ENCODE measurements around the gene HOXA1. TPM values are rescaled to one million over a fixed set of nuclear protein-coding genes. Genes with fewer than 3 reads are reported as not detected.

Gene HOXA1
- total RNA-seq, 1 experiment from 2014 or later = 1.4 TPM

DNA sequence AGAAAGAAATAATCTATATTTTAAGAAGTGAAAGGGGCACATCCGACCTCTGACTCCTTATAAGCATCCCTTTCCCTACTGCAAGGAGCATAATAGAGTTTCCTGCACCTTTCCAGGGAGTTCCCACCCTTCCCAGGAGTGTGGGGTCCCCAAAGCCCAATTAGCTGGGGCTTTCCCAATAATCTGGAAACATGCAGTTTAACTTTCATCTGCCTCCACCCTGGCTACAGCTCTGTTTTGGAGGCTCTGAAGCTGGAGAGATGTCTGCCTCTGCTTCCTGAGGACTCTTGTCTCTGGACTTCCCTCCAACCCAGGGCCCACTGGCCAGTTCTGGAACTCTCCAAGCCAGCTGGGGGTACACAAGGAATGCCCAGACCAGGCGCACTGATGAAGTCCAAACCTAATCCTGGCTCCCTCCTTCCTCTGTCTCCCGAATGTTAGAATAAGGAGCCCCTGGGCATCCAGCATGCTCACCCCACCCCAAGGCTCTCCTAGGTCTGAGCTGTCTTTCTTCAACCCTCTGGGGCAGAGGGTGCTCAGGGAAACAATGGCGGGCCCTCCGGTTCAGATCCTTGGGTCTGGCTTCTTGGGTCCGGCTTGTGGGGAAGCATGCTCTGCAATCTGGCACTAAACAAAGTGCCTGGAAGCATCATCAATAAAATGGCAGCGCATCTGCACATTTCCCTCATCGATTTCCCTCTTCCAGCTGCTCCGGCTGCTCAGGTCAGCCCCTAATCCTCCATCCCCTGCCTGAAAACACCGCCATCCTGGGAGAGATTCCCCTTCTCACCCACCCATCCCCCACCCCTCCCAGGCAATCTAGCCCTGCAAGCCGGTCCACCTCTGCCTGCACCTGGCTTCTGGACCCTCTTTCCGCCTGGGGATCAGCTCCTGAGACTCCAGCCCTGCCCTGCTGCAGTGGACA is 21.4 kb upstream of the HOXA1 start:
- ATAC-seq (no peak), DNase-seq (no peak)
- no peaks in the 10 kb centered on the region for H4K20me1 ChIP-seq (ENCODE audit: low read length)
- TF ChIP-seq, protein P1, sequence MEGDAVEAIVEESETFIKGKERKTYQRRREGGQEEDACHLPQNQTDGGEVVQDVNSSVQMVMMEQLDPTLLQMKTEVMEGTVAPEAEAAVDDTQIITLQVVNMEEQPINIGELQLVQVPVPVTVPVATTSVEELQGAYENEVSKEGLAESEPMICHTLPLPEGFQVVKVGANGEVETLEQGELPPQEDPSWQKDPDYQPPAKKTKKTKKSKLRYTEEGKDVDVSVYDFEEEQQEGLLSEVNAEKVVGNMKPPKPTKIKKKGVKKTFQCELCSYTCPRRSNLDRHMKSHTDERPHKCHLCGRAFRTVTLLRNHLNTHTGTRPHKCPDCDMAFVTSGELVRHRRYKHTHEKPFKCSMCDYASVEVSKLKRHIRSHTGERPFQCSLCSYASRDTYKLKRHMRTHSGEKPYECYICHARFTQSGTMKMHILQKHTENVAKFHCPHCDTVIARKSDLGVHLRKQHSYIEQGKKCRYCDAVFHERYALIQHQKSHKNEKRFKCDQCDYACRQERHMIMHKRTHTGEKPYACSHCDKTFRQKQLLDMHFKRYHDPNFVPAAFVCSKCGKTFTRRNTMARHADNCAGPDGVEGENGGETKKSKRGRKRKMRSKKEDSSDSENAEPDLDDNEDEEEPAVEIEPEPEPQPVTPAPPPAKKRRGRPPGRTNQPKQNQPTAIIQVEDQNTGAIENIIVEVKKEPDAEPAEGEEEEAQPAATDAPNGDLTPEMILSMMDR (conservative IDR thresholded peaks at IDR 0.05; ENCODE audit: low read depth, low read length) = no peak
- TF ChIP-seq EZH2phosphoT487 (IDR thresholded peaks at IDR 0.05; ENCODE audit: borderline replicate concordance, low read length) (no peak), EZH2 (IDR thresholded peaks at IDR 0.05; ENCODE audit: low read length, unreplicated experiment) (no peak)
- H3K9me3 ChIP-seq (ENCODE audit: low read length) = no peaks in the 10 kb centered on the region
- no peaks in the 10 kb centered on the region; the same call in 1 of the 2 replicates for H3K36me3 ChIP-seq (ENCODE audit: low read depth, low read length)
- H3K9ac ChIP-seq (ENCODE audit: low read length) = no peak overlapping the region
- POLR2A ChIA-PET (ENCODE audit: unreplicated experiment) = no interaction called here
- H3K27me3 ChIP-seq (ENCODE audit: low read length) = no peaks in the 10 kb centered on the region
- H2AFZ ChIP-seq (ENCODE audit: low read length) = no peak overlapping the region
- CTCF ChIA-PET = no interaction called here
- no peak overlapping the region for H3K27ac ChIP-seq (ENCODE audit: low read length)
- H3K4me2 ChIP-seq (ENCODE audit: low read length) = 0 out of 2 replicates have a peak overlapping the region, but pooled peaks have one; percentile 98
- no peaks in the 10 kb centered on the region for H3K9me2 ChIP-seq (replicated peaks; ENCODE audit: low read length)
- H3K4me3 ChIP-seq (ENCODE audit: low read length) = no peak overlapping the region
- H3K79me2 ChIP-seq (ENCODE audit: low read length) = peaks cover 67% of the 10 kb centered on the region
- peaks cover 28% of the 10 kb centered on the region for H3K4me1 ChIP-seq (ENCODE audit: insufficient read depth, low read length)
- peaks cover 3% of the 10 kb centered on the region for H3F3A ChIP-seq (ENCODE audit: low read length, unreplicated experiment)
- no TSS peak for BruUV-seq (replicated peaks)
- intact Hi-C loops (cut with micrococcal nuclease) = no loop called here

GRCh38 chr7:27116031-27116961 is 20.5 kb upstream of the HOXA1 start:
- DNase-seq (no peak), ATAC-seq (no peak)
- ChIA-PET POLR2A (ENCODE audit: unreplicated experiment) (interaction anchor here (0.6 to 1.0 kb wide), 2 partner anchors 36 to 75 kb away, joined by 3 to 5 read pairs; partner anchors contain the start of gene HOXA3), CTCF (no interaction called here)
- BruUV-seq (replicated peaks) = no TSS peak
- Histone ChIP-seq H3F3A (ENCODE audit: low read length, unreplicated experiment) (peaks cover 3% of the 10 kb centered on the region), H3K4me2 (ENCODE audit: low read length) (peak overlapping the region; percentile 98), H3K4me3 (ENCODE audit: low read length) (peak overlapping the region; percentile 66), H3K27ac (ENCODE audit: low read length) (peak overlapping the region; percentile 84), H3K9ac (ENCODE audit: low read length) (no peak overlapping the region; the same call in 1 of the 2 replicates), H3K36me3 (ENCODE audit: low read depth, low read length) (no peaks in the 10 kb centered on the region; the same call in 1 of the 2 replicates), H3K9me3 (ENCODE audit: low read length) (no peaks in the 10 kb centered on the region), H2AFZ (ENCODE audit: low read length) (no peak overlapping the region), H3K79me2 (ENCODE audit: low read length) (peaks cover 68% of the 10 kb centered on the region), H3K4me1 (ENCODE audit: insufficient read depth, low read length) (peaks cover 37% of the 10 kb centered on the region), H4K20me1 (ENCODE audit: low read length) (no peaks in the 10 kb centered on the region), H3K9me2 (replicated peaks; ENCODE audit: low read length) (no peaks in the 10 kb centered on the region), H3K27me3 (ENCODE audit: low read length) (no peaks in the 10 kb centered on the region)
- intact Hi-C loops (cut with micrococcal nuclease) = no loop called here
- TF ChIP-seq, protein P1 (conservative IDR thresholded peaks at IDR 0.05; ENCODE audit: low read depth, low read length) = no peak
- TF ChIP-seq EZH2 (IDR thresholded peaks at IDR 0.05; ENCODE audit: low read length, unreplicated experiment) (no peak), EZH2phosphoT487 (IDR thresholded peaks at IDR 0.05; ENCODE audit: borderline replicate concordance, low read length) (no peak)

Measured in PC-3 (cell line).